Activated T-helper 17 cell treated with anti-CD3 and anti-CD28 coated beads, Interleukin-2, amount 50 U/mL, for 72 hours (primary cell): ENCODE measurements around the gene CDO1. TPM values are rescaled to one million over a fixed set of nuclear protein-coding genes. Genes with fewer than 3 reads are reported as not detected.

Experiments used
- ATAC-seq: fragments of 150-1000 bp; cut with Tn5 transposase; replicated peaks from 2 replicates; pipeline ENCODE4 v1.10.0; 2021; ENCODE audit warnings: mild to moderate bottlenecking, moderate library complexity
- H3K27ac Mint-ChIP-seq: one replicate; pipeline ENCODE4 v1.8.0; 2022; ENCODE audit warnings: mixed read lengths
- H3K27me3 Mint-ChIP-seq: one replicate; pipeline ENCODE4 v1.8.0; 2022; ENCODE audit warnings: mixed read lengths
- H3K36me3 Mint-ChIP-seq: one replicate; pipeline ENCODE4 v1.8.0; 2022; ENCODE audit warnings: low read depth, mild to moderate bottlenecking, mixed read lengths
- H3K4me1 Mint-ChIP-seq: one replicate; pipeline ENCODE4 v1.8.0; 2022; ENCODE audit warnings: mixed read lengths
- H3K4me3 Mint-ChIP-seq: one replicate; pipeline ENCODE4 v1.8.0; 2022; ENCODE audit warnings: mild to moderate bottlenecking, mixed read lengths
- H3K9me3 Mint-ChIP-seq: one replicate; pipeline ENCODE4 v1.8.0; 2022; ENCODE audit warnings: mixed read lengths
- total RNA-seq, 2 donors: library from RNA; stranded (reverse); gene quantifications; one replicate each; pipeline ENCODE4 v1.2.3, GENCODE V29; 2022

Gene CDO1
- not detected for total RNA-seq

DNA sequence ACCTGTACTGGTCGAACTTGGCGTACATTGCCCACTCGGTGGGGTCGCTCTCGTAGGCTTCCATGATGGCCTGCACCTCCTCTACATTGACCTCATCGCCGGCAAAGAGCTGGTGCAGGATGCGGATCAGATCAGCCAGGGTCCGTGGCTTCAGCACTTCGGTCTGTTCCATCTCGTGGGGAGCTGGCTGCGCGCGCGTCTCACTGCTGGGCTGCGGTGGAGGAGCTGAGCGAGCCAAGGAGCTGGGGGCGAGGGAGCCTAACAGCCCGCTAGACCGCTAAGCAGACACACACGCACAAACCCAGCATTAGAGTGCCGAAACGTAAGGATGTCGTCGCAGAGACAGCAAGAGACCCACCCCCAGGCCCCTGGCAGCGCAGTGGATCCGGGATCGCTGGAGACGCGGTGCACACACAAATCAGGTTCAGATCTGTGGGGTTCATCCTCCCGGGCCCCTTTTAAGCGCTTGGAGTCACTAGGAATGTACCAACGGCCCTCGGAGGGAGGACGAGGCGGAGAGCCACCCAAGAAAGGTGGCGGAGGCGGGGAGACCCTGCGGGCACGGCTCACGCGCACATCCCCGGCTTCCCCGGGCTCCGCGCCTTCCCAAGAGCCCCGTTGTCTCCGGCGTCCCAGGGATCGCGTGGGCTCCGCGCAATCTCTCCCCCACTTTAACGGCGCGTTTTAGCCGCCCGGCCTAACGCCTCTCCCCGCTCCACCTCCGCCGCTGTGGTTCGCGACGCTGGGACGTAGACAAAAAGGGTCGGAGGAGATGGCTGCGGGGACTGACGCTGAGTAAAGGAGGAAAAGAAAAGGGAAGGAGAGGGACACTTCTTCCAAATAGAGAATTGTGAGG, at the start of gene CDO1:
Gene CDO1, minus strand, starts transcription at position 434 of the 856 bp plus-strand sequence. Its CDS starts 262 bp downstream, at position 172.
- Mint-ChIP-seq H3K27me3 (peaks cover 63% of the 10 kb centered on the region), H3K27ac (no peak within 1 kb of the TSS), H3K4me3 (peak within 1 kb of the TSS; percentile 61), H3K9me3 (no peaks in the 10 kb centered on the region), H3K36me3 (no peaks in the 10 kb centered on the region), H3K4me1 (peaks cover 5% of the 10 kb centered on the region)
- ATAC-seq = peak; percentile 44

DNA sequence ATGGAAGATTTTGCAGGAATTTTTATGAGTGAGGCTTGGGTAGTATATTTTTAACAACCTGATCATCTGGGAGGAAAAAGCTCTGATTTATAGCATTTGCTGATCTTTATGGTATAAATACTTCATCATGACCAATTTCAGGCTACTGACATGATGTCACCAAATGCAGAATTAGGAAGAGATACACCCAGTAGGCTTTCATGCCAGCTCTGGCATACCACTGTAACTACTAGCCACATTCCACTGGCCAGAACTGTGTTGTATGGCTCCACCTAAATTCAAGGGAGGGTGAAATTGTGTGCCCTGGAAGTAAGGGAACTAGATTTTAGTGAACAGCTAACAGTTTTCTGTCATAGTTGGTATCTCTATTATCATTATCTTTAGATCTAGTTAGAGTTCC, 42.9 kb upstream of the CDO1 start:
- no peaks in the 10 kb centered on the region for H3K9me3 Mint-ChIP-seq
- ATAC-seq = no peak
- no peak overlapping the region for H3K27ac Mint-ChIP-seq
- H3K4me3 Mint-ChIP-seq = no peak overlapping the region
- peaks cover 29% of the 10 kb centered on the region for H3K4me1 Mint-ChIP-seq
- H3K36me3 Mint-ChIP-seq = peaks cover 6% of the 10 kb centered on the region
- H3K27me3 Mint-ChIP-seq = no peaks in the 10 kb centered on the region

DNA sequence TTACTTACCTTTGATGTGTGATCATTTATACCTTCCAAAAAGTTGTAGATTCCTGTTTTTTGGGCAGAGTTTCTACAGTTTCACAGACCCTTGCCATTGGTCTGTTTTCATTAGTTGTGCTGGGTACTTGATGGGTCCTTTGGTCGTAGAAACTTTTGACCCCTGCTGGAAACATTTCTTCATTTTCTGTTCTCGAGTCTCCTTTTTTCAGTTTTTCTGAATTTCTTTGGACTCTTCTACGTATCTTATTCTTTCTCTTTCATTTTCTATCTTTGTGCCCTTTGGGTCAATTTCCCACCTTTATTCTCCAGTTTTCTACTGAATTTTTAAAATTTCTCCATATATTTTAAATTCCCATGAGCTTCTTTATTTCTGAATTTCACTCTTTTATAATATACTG, 41.9 kb upstream of the CDO1 start:
- Mint-ChIP-seq H3K9me3 (no peaks in the 10 kb centered on the region), H3K36me3 (peaks cover 12% of the 10 kb centered on the region), H3K4me1 (peaks cover 28% of the 10 kb centered on the region), H3K4me3 (no peak overlapping the region), H3K27ac (no peak overlapping the region), H3K27me3 (no peaks in the 10 kb centered on the region)
- no peak for ATAC-seq

DNA sequence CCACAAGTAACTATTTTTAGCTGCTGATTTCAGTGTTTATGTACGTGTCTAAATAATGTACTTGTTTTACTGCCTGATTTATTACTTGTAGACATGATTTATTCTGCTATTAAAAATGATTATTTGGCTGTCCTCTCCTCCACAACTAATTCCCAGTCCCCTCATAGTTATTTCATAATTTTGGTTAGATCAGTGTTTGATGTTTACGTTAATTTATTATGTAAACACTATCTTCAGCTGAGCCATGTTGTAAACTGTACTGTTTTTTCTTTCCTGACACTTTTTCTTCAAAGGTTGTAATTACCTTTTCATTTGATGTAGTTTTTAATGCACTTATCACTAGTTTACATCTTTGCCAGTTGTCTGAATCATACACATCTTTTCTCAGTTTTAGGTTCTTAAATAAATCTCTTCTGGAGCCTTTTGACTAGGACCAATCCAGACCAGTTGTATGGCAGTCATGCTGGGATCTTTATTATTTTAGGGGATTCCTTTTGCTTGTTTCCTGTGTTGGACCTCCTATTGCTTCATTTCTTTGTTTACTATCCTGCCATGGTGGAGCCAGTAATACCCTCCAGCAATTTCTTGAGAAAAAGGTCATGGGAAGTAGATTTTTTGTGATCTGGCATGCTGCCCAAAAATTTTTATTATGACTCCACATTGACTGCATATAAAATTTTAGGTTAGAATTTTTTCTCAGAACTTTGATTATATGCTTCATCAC, 41.3 kb upstream of the CDO1 start:
- no peaks in the 10 kb centered on the region for H3K9me3 Mint-ChIP-seq
- H3K27me3 Mint-ChIP-seq = no peaks in the 10 kb centered on the region
- no peak overlapping the region for H3K4me3 Mint-ChIP-seq
- peaks cover 18% of the 10 kb centered on the region for H3K36me3 Mint-ChIP-seq
- no peak overlapping the region for H3K27ac Mint-ChIP-seq
- ATAC-seq = peak; percentile 40
- peaks cover 28% of the 10 kb centered on the region for H3K4me1 Mint-ChIP-seq

DNA sequence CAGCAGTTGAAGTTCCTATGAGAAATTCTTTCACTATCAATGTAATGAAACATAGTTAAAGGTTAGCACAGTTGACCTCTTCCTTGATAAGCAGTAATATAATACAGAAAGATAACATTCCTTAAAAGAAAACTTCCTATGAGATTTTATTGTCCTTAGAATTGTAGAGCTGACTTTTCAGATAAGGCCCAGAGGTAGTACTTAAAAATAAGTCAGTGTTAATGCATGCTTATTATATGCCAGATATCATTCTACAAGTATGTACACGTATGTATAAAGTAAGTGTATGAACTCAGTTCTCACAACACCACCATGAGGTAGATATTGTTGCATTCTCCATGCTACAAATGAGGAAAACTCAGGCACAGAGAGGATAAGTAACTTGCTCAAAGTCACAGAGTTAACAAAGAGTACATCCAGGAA, 40.6 kb upstream of the CDO1 start:
- H3K9me3 Mint-ChIP-seq = no peaks in the 10 kb centered on the region
- peaks cover 28% of the 10 kb centered on the region for H3K4me1 Mint-ChIP-seq
- H3K27ac Mint-ChIP-seq = no peak overlapping the region
- ATAC-seq = no peak
- no peak overlapping the region for H3K4me3 Mint-ChIP-seq
- no peaks in the 10 kb centered on the region for H3K27me3 Mint-ChIP-seq
- peaks cover 18% of the 10 kb centered on the region for H3K36me3 Mint-ChIP-seq

DNA sequence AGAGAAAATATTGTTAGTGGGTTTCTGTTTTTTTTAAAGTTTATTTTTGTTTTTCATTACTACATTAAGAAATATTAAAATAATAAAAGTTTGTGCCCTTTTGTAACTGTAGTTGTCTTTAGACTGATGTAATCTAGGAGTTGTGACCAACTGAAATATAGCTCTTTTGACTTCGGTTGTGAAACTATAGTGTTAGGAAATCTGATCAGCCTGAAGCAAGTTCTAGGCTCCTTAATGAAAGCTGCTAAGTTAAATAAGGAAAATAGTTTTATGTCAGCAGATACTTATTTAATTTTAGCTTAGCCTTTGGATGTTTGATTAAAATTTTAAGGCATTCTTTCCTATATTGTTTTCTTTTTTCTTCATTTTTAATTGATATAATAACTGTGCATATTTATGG, 39.5 kb upstream of the CDO1 start:
- no peak overlapping the region for H3K27ac Mint-ChIP-seq
- ATAC-seq = no peak
- H3K4me3 Mint-ChIP-seq = no peak overlapping the region
- H3K36me3 Mint-ChIP-seq = peaks cover 18% of the 10 kb centered on the region
- no peaks in the 10 kb centered on the region for H3K27me3 Mint-ChIP-seq
- no peaks in the 10 kb centered on the region for H3K9me3 Mint-ChIP-seq
- H3K4me1 Mint-ChIP-seq = peaks cover 25% of the 10 kb centered on the region

DNA sequence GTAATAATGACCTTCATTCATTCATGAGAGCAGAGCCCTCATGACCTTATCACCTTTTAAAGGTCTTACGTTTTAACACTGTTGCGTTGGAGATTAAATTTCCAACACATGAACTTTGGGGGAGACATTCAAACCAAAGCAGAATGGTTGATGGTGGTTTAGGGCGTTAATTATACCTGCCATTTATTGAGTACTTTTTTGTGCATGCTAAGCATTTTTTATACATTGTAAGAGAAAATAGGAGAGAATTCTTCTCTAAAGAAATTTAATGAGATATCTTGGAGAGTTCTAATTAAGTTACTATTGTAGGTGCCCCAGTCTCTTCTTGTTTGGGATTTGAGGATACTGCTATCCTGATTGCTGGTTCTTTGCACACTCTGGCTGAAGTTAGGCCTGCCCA, 37.7 kb upstream of the CDO1 start:
- Mint-ChIP-seq H3K4me1 (peaks cover 20% of the 10 kb centered on the region), H3K9me3 (no peaks in the 10 kb centered on the region), H3K36me3 (peaks cover 18% of the 10 kb centered on the region), H3K27ac (no peak overlapping the region), H3K27me3 (no peaks in the 10 kb centered on the region), H3K4me3 (no peak overlapping the region)
- ATAC-seq = no peak

DNA sequence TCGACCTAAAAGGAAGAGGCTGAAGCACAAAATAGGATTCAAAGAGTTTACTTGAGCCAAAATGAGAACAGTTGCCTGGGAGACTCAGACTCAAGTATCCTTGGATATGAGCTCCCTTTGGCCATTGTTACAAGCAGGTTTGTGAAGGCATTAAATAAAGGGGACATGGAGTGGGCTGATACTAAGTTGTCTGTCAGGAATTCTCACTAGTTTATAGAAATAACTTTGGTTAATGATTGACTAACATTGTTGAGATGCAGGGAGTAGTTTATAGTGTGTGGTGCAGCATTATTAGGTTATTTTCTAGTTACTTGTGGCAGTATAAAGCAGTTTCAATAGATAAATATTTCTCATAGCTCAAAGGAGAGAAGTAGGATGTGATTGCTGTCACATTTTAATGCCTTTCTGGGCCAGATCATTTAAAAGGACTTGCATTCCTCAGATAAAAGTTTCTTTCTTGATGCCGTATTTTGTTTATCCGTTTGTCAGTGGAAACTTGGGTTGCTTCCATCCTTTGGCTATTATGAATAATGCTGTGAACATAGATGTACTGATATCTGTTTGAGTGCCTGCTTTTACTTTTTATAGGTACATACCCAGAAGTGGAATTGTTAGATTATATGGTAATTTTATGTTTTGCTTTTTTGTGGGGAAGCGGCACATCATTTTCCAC, 34.4 kb upstream of the CDO1 start:
- H3K4me3 Mint-ChIP-seq = no peak overlapping the region
- H3K27ac Mint-ChIP-seq = no peak overlapping the region
- H3K4me1 Mint-ChIP-seq = peaks cover 11% of the 10 kb centered on the region
- H3K36me3 Mint-ChIP-seq = peaks cover 18% of the 10 kb centered on the region
- no peaks in the 10 kb centered on the region for H3K27me3 Mint-ChIP-seq
- no peaks in the 10 kb centered on the region for H3K9me3 Mint-ChIP-seq
- ATAC-seq = no peak

DNA sequence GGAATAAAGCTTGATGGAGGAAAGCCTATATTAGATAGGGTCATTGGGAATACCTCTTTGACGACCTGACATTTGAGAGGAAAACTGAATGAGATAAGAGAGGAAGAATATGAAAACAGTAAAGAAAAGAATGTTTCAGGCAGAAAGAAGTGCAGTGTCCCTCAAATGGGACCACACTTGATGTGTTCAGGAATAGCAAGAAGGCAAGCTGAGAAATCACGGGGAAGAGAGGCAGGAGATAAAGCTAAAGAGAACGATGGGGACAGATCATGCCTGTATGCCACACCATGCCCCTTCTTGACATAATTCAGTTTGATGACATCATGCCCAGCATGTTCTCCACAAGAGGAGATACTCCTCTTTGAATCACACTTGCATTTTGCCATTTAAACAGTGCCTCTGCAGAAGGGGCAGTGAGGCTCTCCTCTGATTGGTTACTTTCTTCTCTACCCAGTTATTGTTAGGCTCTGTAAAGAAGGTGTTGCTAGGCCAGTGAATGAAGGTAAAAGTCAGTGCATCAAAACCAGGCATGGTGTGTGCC, 32.9 kb upstream of the CDO1 start:
- Mint-ChIP-seq H3K4me1 (peaks cover 9% of the 10 kb centered on the region), H3K9me3 (no peaks in the 10 kb centered on the region), H3K27me3 (no peaks in the 10 kb centered on the region), H3K4me3 (no peak overlapping the region), H3K36me3 (peaks cover 17% of the 10 kb centered on the region), H3K27ac (no peak overlapping the region)
- ATAC-seq = no peak

DNA sequence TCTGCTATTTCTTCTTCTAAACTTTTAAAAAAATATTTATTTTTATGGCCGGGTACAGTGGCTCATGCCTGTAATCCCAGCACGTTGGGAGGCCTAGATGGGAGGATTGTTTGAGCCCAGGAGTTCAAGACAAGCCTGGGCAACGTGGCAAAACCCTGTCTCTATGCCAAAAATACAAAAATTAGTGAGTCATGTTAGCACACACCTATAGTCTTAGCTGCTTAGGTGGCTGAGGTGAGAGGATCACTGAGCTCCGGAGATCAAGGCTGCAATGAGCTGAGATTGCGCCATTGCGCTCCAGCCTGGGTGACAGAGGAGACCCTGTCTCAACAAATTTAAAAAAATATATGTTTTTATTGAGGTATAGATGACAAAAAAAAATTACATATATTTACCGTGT, 30.8 kb upstream of the CDO1 start:
- no peak overlapping the region for H3K27ac Mint-ChIP-seq
- peaks cover 18% of the 10 kb centered on the region for H3K4me1 Mint-ChIP-seq

DNA sequence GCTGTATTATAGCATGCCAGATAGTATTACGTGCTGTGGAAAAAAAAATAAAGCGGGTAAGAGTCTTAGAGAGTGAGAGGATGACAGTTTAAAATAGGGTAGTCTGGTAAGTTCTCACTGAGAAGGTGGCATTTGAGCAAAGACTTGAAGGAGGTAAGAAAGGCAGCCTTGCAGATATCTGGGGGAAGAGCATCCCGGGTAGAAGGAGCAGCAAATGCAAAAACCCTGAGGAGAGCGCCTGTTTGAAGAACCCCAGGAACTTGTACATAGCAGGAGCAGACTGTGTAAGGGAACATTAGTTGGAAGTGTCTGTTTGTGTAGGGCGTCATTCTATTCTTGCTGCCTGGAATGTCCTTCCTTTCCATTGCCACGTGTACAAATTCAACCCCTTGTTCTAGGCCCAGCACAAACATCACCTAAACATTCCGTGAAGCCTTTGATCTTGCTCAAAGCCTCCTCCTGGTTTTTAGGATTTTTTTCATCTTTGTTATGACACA, 27.9 kb upstream of the CDO1 start:
- H3K27me3 Mint-ChIP-seq = no peaks in the 10 kb centered on the region
- no peaks in the 10 kb centered on the region for H3K9me3 Mint-ChIP-seq
- H3K27ac Mint-ChIP-seq = no peak overlapping the region
- H3K36me3 Mint-ChIP-seq = peaks cover 34% of the 10 kb centered on the region
- peaks cover 23% of the 10 kb centered on the region for H3K4me1 Mint-ChIP-seq
- H3K4me3 Mint-ChIP-seq = peak overlapping the region; percentile 98
- no peak for ATAC-seq

More for the DNA sequence above, 30.8 kb upstream of the CDO1 start:
- no peak overlapping the region for H3K4me3 Mint-ChIP-seq
- H3K9me3 Mint-ChIP-seq = no peaks in the 10 kb centered on the region
- no peaks in the 10 kb centered on the region for H3K27me3 Mint-ChIP-seq
- peaks cover 17% of the 10 kb centered on the region for H3K36me3 Mint-ChIP-seq
- ATAC-seq = no peak

DNA sequence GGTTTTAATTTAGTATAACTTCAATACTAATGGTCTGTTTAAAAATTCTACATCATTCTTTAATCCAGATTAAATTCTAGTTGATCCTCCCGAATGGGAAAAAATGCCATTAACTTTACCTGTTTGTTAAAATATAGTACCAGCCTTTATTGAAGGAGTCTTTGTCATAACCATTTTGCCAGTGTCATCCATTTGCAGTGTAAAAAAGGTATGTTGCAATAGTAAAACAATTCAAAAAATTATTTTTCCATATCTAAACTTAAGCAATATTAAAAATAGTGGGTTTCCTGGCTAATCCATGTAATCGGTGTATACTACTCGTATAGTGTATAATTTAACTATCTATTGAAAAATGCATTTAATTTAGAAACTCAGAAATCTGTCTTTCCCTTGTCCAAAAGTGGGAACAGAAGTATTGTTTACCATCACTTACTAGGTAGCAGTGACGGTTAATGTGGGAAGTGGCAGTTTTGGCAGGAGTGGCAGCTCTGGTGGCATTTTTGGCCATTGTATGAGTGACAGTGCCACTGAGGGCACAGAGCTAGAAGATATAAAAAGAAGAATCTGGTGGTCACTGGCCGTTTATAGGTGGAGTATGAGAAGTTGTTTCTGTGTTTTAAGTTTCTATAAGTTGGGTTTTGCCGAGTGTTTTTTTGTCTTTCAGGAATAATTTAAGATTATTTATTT, 27.1 kb upstream of the CDO1 start:
- peak overlapping the region; percentile 98 for H3K4me3 Mint-ChIP-seq
- peaks cover 24% of the 10 kb centered on the region for H3K4me1 Mint-ChIP-seq
- H3K27ac Mint-ChIP-seq = peak overlapping the region; percentile 92
- ATAC-seq = no peak
- no peaks in the 10 kb centered on the region for H3K9me3 Mint-ChIP-seq
- peaks cover 42% of the 10 kb centered on the region for H3K36me3 Mint-ChIP-seq
- no peaks in the 10 kb centered on the region for H3K27me3 Mint-ChIP-seq

DNA sequence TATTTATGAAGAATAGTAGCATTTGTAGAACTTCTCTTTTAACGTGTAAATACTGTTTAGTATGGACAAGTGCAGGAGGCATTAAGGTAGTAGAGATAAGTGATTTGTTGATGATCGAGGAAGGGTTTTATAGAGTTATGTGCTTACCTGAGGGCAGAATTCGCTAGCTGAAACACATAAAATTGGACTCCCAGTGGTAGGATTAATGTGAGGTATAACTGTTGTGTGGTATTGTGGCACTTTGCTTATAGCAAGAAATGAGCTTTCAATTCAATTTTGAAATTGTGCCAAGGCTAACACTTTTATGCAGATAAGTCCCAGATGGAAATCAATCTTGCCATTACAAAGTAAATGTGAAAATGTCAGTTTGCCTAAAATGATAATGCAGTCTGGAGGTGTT, 26.5 kb upstream of the CDO1 start:
- H3K27ac Mint-ChIP-seq = peak overlapping the region; percentile 92
- H3K4me1 Mint-ChIP-seq = peaks cover 24% of the 10 kb centered on the region
- no peaks in the 10 kb centered on the region for H3K9me3 Mint-ChIP-seq
- H3K27me3 Mint-ChIP-seq = no peaks in the 10 kb centered on the region
- peak overlapping the region; percentile 98 for H3K4me3 Mint-ChIP-seq
- no peak for ATAC-seq
- H3K36me3 Mint-ChIP-seq = peaks cover 48% of the 10 kb centered on the region
